Esophagus (tissue), 2 donors: ENCODE results near the gene CXCR5. TPM values are rescaled to one million over a fixed set of nuclear protein-coding genes. Genes with fewer than 3 reads are reported as not detected.

ENCODE experiments used
- polyA plus RNA-seq, 2 donors: library from polyadenylated mRNA; stranded (reverse); fragments of 200-250 nt; gene quantifications; one replicate each; pipeline ENCODE4 v1.2.3, GENCODE V29; 2013
- donor health status: healthy with polysubstance abuse.
- donor health status: Bipolar disorder and iron deficiency.

Gene CXCR5
- polyA plus RNA-seq, 2 donors, result 0.11 to 0.18 TPM

Other genes with a start within 250 kb of the CXCR5 start
- gene TREH, start 204.2 kb upstream of the CXCR5 start, polyA plus RNA-seq, result 1 to 10 TPM in 1 of 2 donors, under 1 TPM in 1; 0.54 to 5.8 TPM
- 10 to 100 TPM; 18.4 to 22.6 TPM for gene DDX6, start 92.7 kb upstream of the CXCR5 start, polyA plus RNA-seq
- 10 to 100 TPM in 1 of 2 donors, 1 to 10 TPM in 1; 8.5 to 30.4 TPM for gene BCL9L, start 42.0 kb downstream of the CXCR5 start, polyA plus RNA-seq
- gene UPK2, start 72.4 kb downstream of the CXCR5 start, polyA plus RNA-seq, result 10 to 100 TPM in 1 of 2 donors, 1 to 10 TPM in 1; 1.1 to 11.2 TPM
- not detected for gene FOXR1, start 87.9 kb downstream of the CXCR5 start, polyA plus RNA-seq
- gene CENATAC, start 114.2 kb downstream of the CXCR5 start, polyA plus RNA-seq, result 10 to 100 TPM; 18.2 to 52.1 TPM
- gene RPS25, start 134.5 kb downstream of the CXCR5 start, polyA plus RNA-seq, result 1,000 to 10,000 TPM; 1,420 to 2,000 TPM
- 10 to 100 TPM; 11.7 to 32.5 TPM for gene TRAPPC4, start 134.9 kb downstream of the CXCR5 start, polyA plus RNA-seq
- 1 to 10 TPM; 7.3 to 9.3 TPM for gene SLC37A4, start 147.0 kb downstream of the CXCR5 start, polyA plus RNA-seq
- gene HYOU1, start 173.3 kb downstream of the CXCR5 start, polyA plus RNA-seq, result 10 to 100 TPM; 32.9 to 39.1 TPM
- 10 to 100 TPM; 22.4 to 29.0 TPM for gene VPS11, start 183.9 kb downstream of the CXCR5 start, polyA plus RNA-seq
- 10 to 100 TPM; 18.0 to 24.2 TPM for gene HMBS, start 201.0 kb downstream of the CXCR5 start, polyA plus RNA-seq
- gene DPAGT1, start 218.0 kb downstream of the CXCR5 start, polyA plus RNA-seq, result 10 to 100 TPM; 16.5 to 21.5 TPM
- gene C2CD2L, start 223.5 kb downstream of the CXCR5 start, polyA plus RNA-seq, result 10 to 100 TPM in 1 of 2 donors, 1 to 10 TPM in 1; 8.4 to 13.1 TPM
- 10 to 100 TPM in 1 of 2 donors, 1 to 10 TPM in 1; 9.1 to 16.0 TPM for gene HINFP, start 237.7 kb downstream of the CXCR5 start, polyA plus RNA-seq